GM21786 (cell line): ENCODE measurements around the gene SLC6A6.

Experiments
- ATAC-seq: cut with Tn5 transposase; IDR thresholded peaks from one replicate; pipeline ENCODE4 v1.9.1; 2021; ENCODE audit not compliant: unreplicated experiment

The SLC6A6 gene

DNA sequence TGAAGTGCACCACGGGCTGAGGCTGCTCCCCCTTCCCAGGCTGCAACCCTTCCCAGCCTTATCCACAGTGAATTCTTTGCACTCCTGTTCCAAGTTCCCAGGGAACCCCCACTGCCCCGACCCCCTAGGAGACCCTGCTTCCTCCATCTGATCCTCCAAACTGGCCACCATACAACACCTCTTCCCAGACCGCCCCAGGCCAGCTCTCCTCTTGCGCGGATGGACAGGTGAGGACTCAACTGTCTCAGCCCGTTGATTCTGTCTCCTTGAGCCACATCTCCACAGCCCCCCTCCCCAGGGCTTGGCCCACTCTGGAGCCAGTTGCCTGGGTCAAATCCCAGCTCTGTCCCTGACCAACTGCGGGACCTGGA, 116.0 kb downstream of the SLC6A6 start:
- no peak for ATAC-seq

DNA sequence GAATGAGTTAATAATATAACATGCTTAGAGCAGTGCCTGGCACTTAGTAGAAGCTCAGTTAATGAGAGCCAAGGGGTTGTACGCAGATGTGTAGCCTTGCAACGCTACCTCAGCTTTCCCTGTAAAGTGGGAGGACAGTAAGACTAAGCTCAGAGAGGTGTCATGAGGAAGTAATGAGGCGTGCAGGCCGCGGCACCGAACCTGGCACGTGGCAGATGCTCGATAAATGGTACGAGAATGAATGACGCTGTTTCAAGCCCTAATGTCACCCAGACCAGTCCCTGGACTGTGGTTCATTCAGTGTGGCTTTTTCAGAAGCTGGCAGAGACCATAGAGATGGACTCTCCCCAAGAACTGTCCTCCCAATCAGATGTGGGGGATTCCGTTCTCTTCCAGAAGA, 116.5 kb downstream of the SLC6A6 start:
- ATAC-seq = no peak

- no peak for ATAC-seq
Measured at GRCh38 chr3:14519406-14519805, 117.0 kb downstream of the SLC6A6 start.

- no peak for ATAC-seq
Measured at GRCh38 chr3:14520149-14520548, 117.7 kb downstream of the SLC6A6 start.

DNA sequence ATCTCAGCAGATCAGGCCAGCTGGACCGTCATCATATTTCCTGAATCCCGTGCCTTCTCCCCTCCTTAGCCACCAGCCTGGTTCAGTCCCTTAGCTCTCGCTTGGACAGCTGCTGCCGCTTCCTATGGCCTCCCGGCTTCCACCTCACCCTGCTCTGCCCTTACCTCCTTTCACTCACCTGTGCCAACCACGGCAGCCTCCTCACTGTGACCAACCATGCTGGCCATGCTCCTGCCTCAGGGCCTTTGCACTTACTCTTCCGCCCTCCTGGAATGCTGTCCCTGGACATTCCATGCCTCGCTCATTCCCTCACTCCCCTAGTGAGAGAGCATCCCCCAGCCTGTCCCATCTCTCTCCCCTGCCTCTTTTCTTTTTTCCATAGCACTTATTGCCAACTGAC, 118.6 kb downstream of the SLC6A6 start:
- ATAC-seq = no peak

DNA sequence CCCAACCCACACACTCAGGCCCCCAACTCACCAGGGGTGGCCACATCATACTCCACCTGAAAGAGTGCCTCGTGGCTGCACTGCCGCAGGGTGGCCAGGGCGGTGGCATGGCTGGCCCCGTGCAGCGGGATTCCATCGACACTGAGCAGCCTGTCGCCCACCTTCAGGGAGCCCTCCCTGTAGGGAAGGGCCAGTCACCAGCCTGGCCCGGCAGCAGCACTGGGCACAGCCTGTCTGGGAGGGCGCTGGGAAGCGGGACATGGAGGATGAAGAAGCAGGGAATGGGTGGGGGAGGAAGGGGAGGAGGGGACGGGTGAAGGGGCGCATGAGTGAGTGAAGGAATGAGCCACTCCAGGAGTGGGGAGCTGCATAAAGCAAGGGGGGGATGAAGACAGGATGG, 119.2 kb downstream of the SLC6A6 start:
- ATAC-seq = no peak

- no peak for ATAC-seq
Measured at GRCh38 chr3:14522129-14522691, 119.8 kb downstream of the SLC6A6 start.

DNA sequence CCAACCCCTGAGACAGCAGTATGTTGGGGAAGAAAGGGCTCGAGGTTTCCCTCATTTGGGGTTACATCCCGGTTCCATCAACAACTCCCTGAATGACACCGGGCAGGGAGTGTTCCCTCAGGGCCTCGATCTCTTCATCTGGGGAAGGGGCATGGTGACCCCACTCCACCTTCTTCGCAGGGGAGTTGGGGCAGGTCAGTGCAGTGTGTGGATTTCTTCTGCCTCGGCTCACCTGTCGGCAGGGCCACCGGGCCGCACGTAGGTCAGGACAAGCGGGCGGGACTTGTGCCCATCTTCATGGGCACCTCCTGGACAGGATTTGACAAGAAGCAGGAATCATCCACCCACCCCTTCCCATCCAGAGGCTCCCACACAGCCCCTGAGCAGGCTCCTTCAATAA, 120.4 kb downstream of the SLC6A6 start:
- no peak for ATAC-seq

DNA sequence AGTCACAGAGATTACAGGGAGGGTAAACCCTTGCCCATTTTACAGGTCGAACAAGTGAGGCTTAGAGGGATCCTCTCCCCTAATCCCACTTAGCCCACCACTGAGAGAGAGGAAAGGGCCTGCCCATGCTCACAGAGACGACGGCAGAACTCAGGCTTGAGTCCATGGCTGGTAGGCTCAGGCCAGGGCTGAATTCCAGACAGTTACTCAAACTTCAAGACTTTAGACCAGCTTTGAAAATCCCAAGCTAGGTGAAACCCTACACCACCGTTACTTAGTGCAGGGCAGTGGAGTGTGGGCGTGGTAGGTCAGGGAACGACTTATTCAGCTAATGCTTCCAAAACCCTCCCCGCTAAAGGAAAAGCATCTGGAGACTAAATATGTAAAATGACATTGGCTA, 121.4 kb downstream of the SLC6A6 start:
- ATAC-seq = no peak

- no peak for ATAC-seq
Measured at GRCh38 chr3:14524311-14524711, 121.9 kb downstream of the SLC6A6 start.

DNA sequence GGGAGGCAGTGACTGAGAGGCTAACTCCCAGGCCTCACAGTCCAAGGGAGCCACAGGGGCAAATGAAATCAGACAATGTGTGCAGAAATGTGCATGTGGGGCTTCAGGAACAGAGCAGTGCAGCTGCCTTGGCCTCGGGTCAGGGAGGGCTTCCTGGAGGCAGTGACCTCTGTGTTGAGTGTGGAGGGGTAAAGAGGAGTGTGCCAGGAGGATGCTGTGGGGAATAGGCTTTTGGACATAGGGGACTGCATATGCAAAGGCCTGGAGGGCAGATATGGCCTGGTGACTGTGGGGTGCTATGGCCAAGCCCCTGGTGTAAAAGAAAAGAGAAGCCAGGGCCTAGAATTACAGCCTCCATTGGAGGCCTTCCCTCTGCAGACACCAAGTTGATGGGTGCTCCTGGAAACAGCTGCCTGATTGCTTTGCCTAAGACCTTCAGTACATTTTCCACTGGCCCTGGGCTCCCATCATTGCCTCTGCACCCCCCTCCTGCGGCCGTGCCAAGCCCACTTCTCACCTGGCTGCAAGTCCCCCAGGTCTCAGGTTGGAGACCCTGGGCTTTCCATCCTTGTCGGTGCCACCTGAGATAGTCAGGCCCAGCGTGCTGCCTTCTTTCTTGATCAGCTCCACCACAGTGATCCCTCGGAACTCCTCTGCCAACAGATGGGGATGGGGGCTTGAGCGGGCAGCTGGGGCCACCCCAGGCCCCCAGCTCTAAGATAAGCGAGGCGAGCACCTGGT, 122.7 kb downstream of the SLC6A6 start:
- no peak for ATAC-seq

DNA sequence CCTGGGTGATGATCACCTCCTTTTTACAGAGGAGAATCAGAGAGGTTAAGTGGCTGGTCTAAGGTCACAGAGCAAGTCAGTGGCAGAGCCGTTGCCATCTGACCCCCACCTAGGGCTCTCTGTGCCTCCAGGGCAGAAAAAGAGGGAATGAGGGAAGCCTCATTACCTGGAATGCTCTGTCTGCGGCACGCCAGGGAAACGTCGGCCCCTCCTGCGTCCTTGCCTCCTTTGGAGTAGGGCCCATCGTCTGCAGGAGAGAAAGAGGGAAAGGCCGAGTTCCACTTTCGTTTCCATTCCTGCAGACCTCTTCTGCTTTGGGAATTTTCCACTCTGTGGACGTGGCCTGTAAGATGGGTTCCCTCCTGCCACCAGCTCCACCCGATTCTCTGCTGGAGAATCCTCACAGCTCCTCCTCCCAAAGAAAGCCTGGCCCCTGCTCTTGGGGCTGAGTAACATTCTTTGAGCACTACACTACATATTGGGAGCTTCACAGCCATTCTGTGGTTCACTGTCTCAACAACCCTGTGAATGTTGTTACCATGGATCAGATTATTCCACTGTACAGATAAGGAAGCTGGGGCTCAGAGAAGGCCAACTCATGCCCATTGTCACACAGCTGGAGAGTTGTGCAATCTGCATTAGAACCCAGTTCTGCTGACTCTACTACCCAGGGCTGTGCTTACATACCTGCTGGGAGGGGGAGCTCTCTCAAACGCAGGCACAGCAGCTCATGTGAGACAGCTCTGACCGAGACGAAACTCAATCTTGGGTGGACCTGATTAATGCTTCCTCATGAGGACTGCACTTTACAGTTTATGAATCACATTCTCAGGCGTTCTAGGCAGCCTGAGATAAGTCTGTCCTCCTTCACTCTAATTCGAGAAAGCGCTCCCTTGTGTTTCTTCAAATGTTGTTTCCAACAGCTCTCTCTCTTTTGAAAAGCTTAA, 123.6 kb downstream of the SLC6A6 start:
- ATAC-seq = no peak

DNA sequence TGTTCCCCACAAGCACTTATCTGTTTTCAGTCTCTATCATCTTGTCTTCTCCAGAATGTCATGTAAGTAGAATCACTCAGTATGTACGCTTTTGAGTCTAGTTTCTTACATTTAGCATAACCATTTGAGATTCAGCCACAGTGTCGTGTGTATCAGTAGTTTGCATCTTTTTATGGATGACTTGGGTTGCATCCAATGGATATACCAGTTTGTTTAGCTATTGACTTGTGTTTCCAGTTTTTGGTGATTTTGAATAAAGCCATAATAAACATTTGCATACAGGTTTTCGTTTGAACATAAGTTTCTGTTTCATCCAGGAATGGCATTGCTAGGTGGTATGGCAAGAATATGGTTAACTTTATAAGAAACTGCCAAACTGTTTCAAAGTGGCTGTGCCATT, 125.7 kb downstream of the SLC6A6 start:
- ATAC-seq = no peak

GRCh38 chr3:14531856-14532395, 129.5 kb downstream of the SLC6A6 start:
- ATAC-seq = no peak

DNA sequence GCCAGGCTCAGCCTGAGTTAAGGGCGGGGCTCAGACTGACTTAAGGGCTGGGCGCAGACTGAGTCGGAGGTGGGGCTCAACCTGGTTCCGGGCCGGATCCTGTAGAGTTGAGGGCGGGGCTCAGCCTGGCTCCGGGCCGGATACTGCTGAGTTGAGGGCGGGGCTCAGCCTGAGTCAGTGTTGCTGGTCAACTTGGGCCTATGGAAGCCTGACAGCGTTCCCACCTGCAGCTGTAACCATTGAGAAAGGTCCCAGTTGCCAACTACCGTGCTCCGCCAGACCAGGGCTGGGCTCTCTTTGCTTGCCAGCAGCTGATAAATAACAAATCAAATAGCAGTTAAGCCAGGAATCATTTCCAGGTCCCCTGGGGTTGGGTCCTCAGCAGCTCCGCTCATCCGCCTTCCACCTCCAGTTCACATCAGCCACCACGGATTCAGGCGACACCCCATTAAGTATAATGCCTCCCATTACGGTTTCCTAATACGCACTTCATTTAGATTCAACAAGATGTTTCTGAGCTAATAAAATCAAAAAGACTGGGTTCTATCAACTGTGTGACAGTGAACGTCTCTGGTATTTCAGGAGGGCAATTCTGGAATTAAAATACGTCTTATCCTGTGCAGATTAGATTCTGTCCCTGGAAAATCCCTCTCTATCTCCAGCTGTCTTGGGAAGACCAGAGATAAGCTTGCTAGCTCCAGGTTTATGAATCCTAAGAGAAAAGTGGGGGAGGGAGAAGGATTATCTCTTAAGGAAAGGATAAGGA, 130.5 kb downstream of the SLC6A6 start:
- ATAC-seq = no peak

- no peak for ATAC-seq
Measured at GRCh38 chr3:14533457-14533958, 131.1 kb downstream of the SLC6A6 start.

DNA sequence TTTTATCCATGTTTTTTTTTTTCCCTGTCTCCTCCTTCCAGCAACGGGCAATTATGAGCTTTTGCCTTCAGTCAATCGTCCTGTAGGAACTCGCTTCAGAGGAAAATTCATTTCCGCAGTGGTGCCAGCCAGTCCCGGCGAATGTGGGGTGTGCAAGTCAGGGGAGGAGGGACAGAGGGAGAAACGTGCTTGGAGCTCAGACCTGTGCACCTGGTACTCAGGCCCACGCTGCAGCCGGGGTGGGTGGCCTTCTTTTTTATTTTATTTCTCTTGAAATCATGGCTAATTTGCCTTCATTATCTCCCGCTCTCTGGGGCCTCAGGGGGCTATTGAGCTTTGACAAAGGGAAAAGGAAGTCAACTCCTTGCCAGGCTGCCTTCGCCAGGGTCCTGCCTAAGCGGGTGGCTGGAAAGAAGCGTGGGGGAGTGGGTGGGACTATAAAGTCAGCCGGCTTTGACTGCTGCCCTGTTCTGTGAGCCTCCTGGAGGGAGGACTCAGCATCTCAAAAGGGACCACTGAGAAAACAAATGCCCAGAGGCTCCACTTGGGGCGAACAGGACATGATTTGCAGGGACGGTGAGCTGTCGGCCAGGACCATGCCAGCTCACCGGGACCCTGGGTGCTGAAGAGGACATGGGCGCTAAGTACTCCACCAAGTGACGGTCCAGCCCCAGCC, 132.2 kb downstream of the SLC6A6 start:
- ATAC-seq = no peak

DNA sequence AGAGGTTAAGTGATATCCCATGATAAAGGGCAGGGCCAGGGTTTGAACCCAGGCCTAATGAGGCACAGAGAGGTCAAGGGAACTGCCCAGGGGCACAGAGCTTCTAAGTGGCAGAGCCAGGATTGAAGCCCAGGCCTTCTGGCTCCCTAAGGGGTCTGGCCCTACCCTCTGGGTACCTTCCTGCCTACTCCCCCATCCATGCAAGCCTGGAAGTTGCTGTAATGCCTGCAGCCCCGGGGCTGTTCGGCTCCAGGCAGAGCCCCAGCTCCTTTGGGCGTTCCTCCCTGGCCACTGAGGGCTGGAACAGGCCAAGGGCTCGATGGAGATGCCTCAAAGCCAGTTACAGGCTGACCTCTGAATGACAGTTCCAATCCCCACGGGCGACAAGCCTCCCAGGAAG, 133.2 kb downstream of the SLC6A6 start:
- no peak for ATAC-seq

GRCh38 chr3:14536055-14536815, 133.8 kb downstream of the SLC6A6 start:
- no peak for ATAC-seq
